GM18951 (cell line): ENCODE measurements around the gene COL15A1.

Experiments
- POLR2A ChIP-seq: IDR thresholded peaks from 4 replicates; pipeline ENCODE4 v1.6.1; 2011; ENCODE audit warnings: mild to moderate bottlenecking; ENCODE audit not compliant: insufficient read length, insufficient read depth; ENCODE audit errors: extremely low read depth
- in situ Hi-C: fragments of 300-500 bp; cut with MboI; formaldehyde crosslinking; loops from one replicate; pipeline ENCODE4 v1.12.0; 2022; ENCODE audit warnings: low sequenced_read_pairs, mixed read lengths, inconsistent platforms; ENCODE audit not compliant: unreplicated experiment

The COL15A1 gene

GRCh38 chr9:98973171-98973570 lies 29.5 kb downstream of the COL15A1 start:
- no peak for TF ChIP-seq POLR2A
- in situ Hi-C loops: no loop called here

GRCh38 chr9:98973576-98973975 lies 29.9 kb downstream of the COL15A1 start:
- in situ Hi-C loops: no loop called here
- TF ChIP-seq POLR2A: no peak

GRCh38 chr9:98974106-98974505 lies 30.4 kb downstream of the COL15A1 start:
- in situ Hi-C loops: no loop called here
- TF ChIP-seq POLR2A: no peak

- no peak for TF ChIP-seq POLR2A
Observed at GRCh38 chr9:98974554-98974953, 30.8 kb downstream of the COL15A1 start.

GRCh38 chr9:98974994-98975712 lies 31.4 kb downstream of the COL15A1 start:
- in situ Hi-C loops: no loop called here
- TF ChIP-seq POLR2A: no peak

More at GRCh38 chr9:98974554-98974953, 30.8 kb downstream of the COL15A1 start:
- in situ Hi-C loops: no loop called here

- no peak for TF ChIP-seq POLR2A
- in situ Hi-C loops: no loop called here
Observed at GRCh38 chr9:98975838-98976237, 32.1 kb downstream of the COL15A1 start.

GRCh38 chr9:98977246-98977714 lies 33.6 kb downstream of the COL15A1 start:
- TF ChIP-seq POLR2A: no peak

GRCh38 chr9:98977813-98978212 lies 34.1 kb downstream of the COL15A1 start:
- in situ Hi-C loops: no loop called here
- TF ChIP-seq POLR2A: no peak

More at GRCh38 chr9:98977246-98977714, 33.6 kb downstream of the COL15A1 start:
- in situ Hi-C loops: no loop called here

- TF ChIP-seq POLR2A: no peak
- in situ Hi-C loops: no loop called here
Observed at GRCh38 chr9:98978231-98978681, 34.5 kb downstream of the COL15A1 start.

GRCh38 chr9:98980291-98980690 lies 36.6 kb downstream of the COL15A1 start:
- no peak for TF ChIP-seq POLR2A
- in situ Hi-C loops: no loop called here

GRCh38 chr9:98983295-98984268 lies 39.9 kb downstream of the COL15A1 start:
- no peak for TF ChIP-seq POLR2A
- in situ Hi-C loops: no loop called here

- in situ Hi-C loops: no loop called here
- TF ChIP-seq POLR2A: no peak
Observed at GRCh38 chr9:98985596-98985995, 41.9 kb downstream of the COL15A1 start.
